Osteoblast (primary cell): ENCODE data around the gene SND1. TPM values are rescaled to one million over a fixed set of nuclear protein-coding genes. Genes with fewer than 3 reads are reported as not detected.

Experiments
- DNase-seq: peaks from one replicate; pipeline ENCODE4 v3.0.0; 2011; ENCODE audit warnings: low spot score, mixed read lengths; ENCODE audit not compliant: insufficient read length; ENCODE audit errors: missing footprints
- H2AFZ ChIP-seq: 2 replicates; pipeline ENCODE4 v1.6.0; 2011; ENCODE audit warnings: mild to moderate bottlenecking, low read length
- H3K27ac ChIP-seq: 2 replicates; pipeline ENCODE4 v1.5.1; 2011; ENCODE audit warnings: mild to moderate bottlenecking, low read depth, low read length, moderate library complexity
- H3K27me3 ChIP-seq: 2 replicates; pipeline ENCODE4 v1.6.0; 2012; ENCODE audit warnings: mild to moderate bottlenecking, control low read depth, inconsistent platforms, low read length, moderate library complexity; ENCODE audit not compliant: insufficient read depth
- H3K36me3 ChIP-seq: 2 replicates; pipeline ENCODE4 v1.5.1; 2011; ENCODE audit warnings: mild to moderate bottlenecking, low read length, control low read depth, moderate library complexity; ENCODE audit not compliant: insufficient read depth
- H3K4me1 ChIP-seq: 2 replicates; pipeline ENCODE4 v1.5.1; 2011; ENCODE audit warnings: mild to moderate bottlenecking, low read length, control low read depth, moderate library complexity; ENCODE audit not compliant: insufficient read depth
- H3K4me2 ChIP-seq: 2 replicates; pipeline ENCODE4 v1.6.0; 2011; ENCODE audit warnings: mild to moderate bottlenecking, low read length; ENCODE audit not compliant: insufficient read depth
- H3K4me3 ChIP-seq: fragments of 200-600 bp; sonication (generic); 3 replicates; pipeline ENCODE4 v1.5.1; 2012; ENCODE audit warnings: mild to moderate bottlenecking, low read length, inconsistent platforms; ENCODE audit not compliant: insufficient read depth
- H3K79me2 ChIP-seq: 2 replicates; pipeline ENCODE4 v1.6.0; 2012; ENCODE audit warnings: mild to moderate bottlenecking, low read length, control low read depth, inconsistent platforms; ENCODE audit not compliant: insufficient read depth
- H3K9me3 ChIP-seq: 2 replicates; pipeline ENCODE4 v1.5.1; 2011; ENCODE audit warnings: low read depth, low read length, control low read depth
- H4K20me1 ChIP-seq: 2 replicates; pipeline ENCODE4 v1.6.0; 2012; ENCODE audit warnings: mild to moderate bottlenecking, low read length, control low read depth; ENCODE audit not compliant: insufficient read depth
- CTCF ChIP-seq: IDR thresholded peaks from 2 replicates; pipeline ENCODE4 v1.5.1; 2011; ENCODE audit warnings: mild to moderate bottlenecking, low read depth, low read length, moderate library complexity; ENCODE audit errors: extremely low read depth
- total RNA-seq: library from RNA; depleted of rRNA; stranded (reverse); fragments of >200 nt; gene quantifications from 2 replicates; pipeline ENCODE4 v1.2.3, GENCODE V29; 2012

The SND1 gene
- total RNA-seq, 1 donor: 257 TPM

- Histone ChIP-seq H2AFZ (no peak overlapping the region), H3K4me2 (no peak overlapping the region), H4K20me1 (peaks cover 26% of the 10 kb centered on the region), H3K36me3 (peaks cover 7% of the 10 kb centered on the region), H3K9me3 (no peaks in the 10 kb centered on the region), H3K27ac (no peak overlapping the region), H3K4me1 (peaks cover 26% of the 10 kb centered on the region), H3K27me3 (no peaks in the 10 kb centered on the region), H3K4me3 (no peak overlapping the region), H3K79me2 (peaks cover 13% of the 10 kb centered on the region)
- no peak for DNase-seq
- no peak for TF ChIP-seq CTCF
Observed at GRCh38 chr7:127997226-127997922, 345.4 kb downstream of the SND1 start.

- H3K27ac ChIP-seq: no peak overlapping the region
- no peak for TF ChIP-seq CTCF
- DNase-seq: no peak
- peaks cover 26% of the 10 kb centered on the region for H4K20me1 ChIP-seq
- H3K4me3 ChIP-seq: no peak overlapping the region
- peaks cover 26% of the 10 kb centered on the region for H3K4me1 ChIP-seq
- no peaks in the 10 kb centered on the region for H3K9me3 ChIP-seq
- no peak overlapping the region for H3K4me2 ChIP-seq
- no peaks in the 10 kb centered on the region for H3K27me3 ChIP-seq
- H3K36me3 ChIP-seq: peaks cover 5% of the 10 kb centered on the region
- H2AFZ ChIP-seq: no peak overlapping the region
- H3K79me2 ChIP-seq: peaks cover 10% of the 10 kb centered on the region
Observed at GRCh38 chr7:127998671-127999070, 346.7 kb downstream of the SND1 start.

- no peak for DNase-seq
Observed at GRCh38 chr7:128000048-128000447, 348.1 kb downstream of the SND1 start.

GRCh38 chr7:128000854-128001265 lies 348.9 kb downstream of the SND1 start:
- peaks cover 24% of the 10 kb centered on the region for H4K20me1 ChIP-seq
- H3K9me3 ChIP-seq: no peaks in the 10 kb centered on the region
- H3K4me3 ChIP-seq: peak overlapping the region; percentile 9
- H2AFZ ChIP-seq: no peak overlapping the region
- DNase-seq: no peak
- H3K27ac ChIP-seq: peak overlapping the region; percentile 4
- peak overlapping the region; percentile 63 for H3K4me2 ChIP-seq
- H3K27me3 ChIP-seq: no peaks in the 10 kb centered on the region
- H3K36me3 ChIP-seq: peaks cover 3% of the 10 kb centered on the region
- peaks cover 9% of the 10 kb centered on the region for H3K79me2 ChIP-seq
- peaks cover 16% of the 10 kb centered on the region for H3K4me1 ChIP-seq
- no peak for TF ChIP-seq CTCF

More at GRCh38 chr7:128000048-128000447, 348.1 kb downstream of the SND1 start:
- H3K27me3 ChIP-seq: no peaks in the 10 kb centered on the region
- no peak overlapping the region for H3K27ac ChIP-seq
- peaks cover 3% of the 10 kb centered on the region for H3K36me3 ChIP-seq
- H3K4me1 ChIP-seq: peaks cover 24% of the 10 kb centered on the region
- peaks cover 29% of the 10 kb centered on the region for H4K20me1 ChIP-seq
- no peak overlapping the region for H2AFZ ChIP-seq
- H3K4me2 ChIP-seq: no peak overlapping the region
- peaks cover 9% of the 10 kb centered on the region for H3K79me2 ChIP-seq
- H3K9me3 ChIP-seq: no peaks in the 10 kb centered on the region
- no peak for TF ChIP-seq CTCF
- no peak overlapping the region for H3K4me3 ChIP-seq
